GM21528 (cell line): Measurements from ENCODE around the gene BABAM2.
"Not testable (repeated sequence)": the region's sequence is repeated elsewhere in the genome, so short reads cannot be mapped to it uniquely, and the experiment has no call there.

Experiments
- ATAC-seq: cut with Tn5 transposase; IDR thresholded peaks from one replicate; pipeline ENCODE4 v1.9.1; 2021; ENCODE audit warnings: mild to moderate bottlenecking, moderate library complexity; ENCODE audit not compliant: unreplicated experiment, low FRiP score

The BABAM2 gene

GRCh38 chr2:27875089-27875881 is 15.2 kb upstream of the BABAM2 start:
- ATAC-seq = no peak

- no peak for ATAC-seq
Observed at GRCh38 chr2:27878825-27879224, 11.7 kb upstream of the BABAM2 start.

- ATAC-seq = not testable (repeated sequence)
Observed at GRCh38 chr2:27881815-27882583, 8.5 kb upstream of the BABAM2 start.

GRCh38 chr2:27882584-27882922 is 8.0 kb upstream of the BABAM2 start:
- ATAC-seq = not testable (repeated sequence)

- no peak for ATAC-seq
Observed at GRCh38 chr2:27884601-27885000, 5.9 kb upstream of the BABAM2 start.

GRCh38 chr2:27885234-27885633 is 5.3 kb upstream of the BABAM2 start:
- ATAC-seq = no peak

GRCh38 chr2:27885661-27886060 is 4.9 kb upstream of the BABAM2 start:
- ATAC-seq = no peak

GRCh38 chr2:27886322-27886721 is 4.2 kb upstream of the BABAM2 start:
- no peak for ATAC-seq

- ATAC-seq = no peak
Observed at GRCh38 chr2:27887111-27887510, 3.4 kb upstream of the BABAM2 start.

GRCh38 chr2:27887830-27888229 is 2.7 kb upstream of the BABAM2 start:
- ATAC-seq = no peak

GRCh38 chr2:27888790-27889189 is 1.7 kb upstream of the BABAM2 start:
- ATAC-seq = no peak

- no peak for ATAC-seq
Observed at GRCh38 chr2:27889774-27890145, 769 bp upstream of the BABAM2 start.

- peak; percentile 21 for ATAC-seq
Observed at GRCh38 chr2:27890924-27891672, 569 bp downstream of the BABAM2 start.

- ATAC-seq = no peak
Observed at GRCh38 chr2:27891673-27892105, 1.2 kb downstream of the BABAM2 start.

GRCh38 chr2:27893006-27893405 is 2.5 kb downstream of the BABAM2 start:
- ATAC-seq = no peak

- ATAC-seq = no peak
Observed at GRCh38 chr2:27897717-27898116, 7.2 kb downstream of the BABAM2 start.

GRCh38 chr2:27901234-27901633 is 10.7 kb downstream of the BABAM2 start:
- no peak for ATAC-seq

GRCh38 chr2:27902098-27902497 is 11.6 kb downstream of the BABAM2 start:
- ATAC-seq = no peak

- ATAC-seq = no peak
Observed at GRCh38 chr2:27903018-27903417, 12.5 kb downstream of the BABAM2 start.

- no peak for ATAC-seq
Observed at GRCh38 chr2:27903649-27904404, 13.3 kb downstream of the BABAM2 start.

GRCh38 chr2:27904405-27904665 is 13.8 kb downstream of the BABAM2 start:
- no peak for ATAC-seq
